ENCODE data around the gene STAG1.
"Not testable (repeated sequence)": the region's sequence is repeated elsewhere in the genome, so short reads cannot be mapped to it uniquely, and the experiment has no call there.

STAG1 gene

GRCh38 chr3:136645915-136646314 is 106.3 kb downstream of the STAG1 start:
- DNase-seq (ENCODE audit: low spot score) = no peak

DNA sequence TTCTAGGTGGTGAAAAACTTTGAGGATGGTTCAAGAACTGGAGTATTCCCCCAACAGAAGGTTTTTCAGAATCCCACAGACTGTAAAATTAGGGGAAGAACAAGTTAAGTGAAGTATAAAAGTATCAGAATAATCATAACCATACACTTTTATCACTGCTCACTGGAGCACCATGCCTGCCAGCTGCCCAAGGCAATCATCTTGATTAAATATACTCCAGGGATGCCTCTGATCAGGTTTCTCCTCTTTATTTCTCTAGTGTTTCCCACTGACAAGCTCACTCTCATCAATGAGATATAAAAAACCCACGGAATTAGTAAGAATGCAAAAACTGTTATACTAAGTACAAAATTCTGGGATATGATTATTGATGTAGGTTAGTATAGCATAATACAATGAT is 108.0 kb downstream of the STAG1 start:
- DNase-seq (ENCODE audit: low spot score) = no peak

DNA sequence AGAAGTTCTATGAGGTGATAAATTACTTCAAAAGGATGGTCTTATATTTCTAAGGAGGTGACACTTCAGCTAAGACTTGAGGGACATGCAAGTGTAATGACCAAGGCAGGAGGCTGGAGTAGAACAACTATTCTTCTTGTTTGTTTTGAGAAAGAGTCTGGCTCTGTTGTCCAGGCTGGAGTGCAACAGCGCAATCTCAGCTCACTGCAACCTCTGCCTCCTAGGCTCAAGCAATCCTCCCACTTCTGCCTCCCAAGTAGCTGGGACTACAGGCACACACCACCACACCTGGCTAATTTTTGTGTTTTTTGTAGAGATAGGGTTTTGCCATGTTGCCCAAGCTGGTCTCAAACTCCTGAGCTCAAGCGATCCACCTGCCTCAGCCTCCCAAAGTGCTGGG is 108.8 kb downstream of the STAG1 start:
- DNase-seq (ENCODE audit: low spot score) = not testable (repeated sequence)

GRCh38 chr3:136642711-136643110 is 109.5 kb downstream of the STAG1 start:
- DNase-seq (ENCODE audit: low spot score) = no peak

DNA sequence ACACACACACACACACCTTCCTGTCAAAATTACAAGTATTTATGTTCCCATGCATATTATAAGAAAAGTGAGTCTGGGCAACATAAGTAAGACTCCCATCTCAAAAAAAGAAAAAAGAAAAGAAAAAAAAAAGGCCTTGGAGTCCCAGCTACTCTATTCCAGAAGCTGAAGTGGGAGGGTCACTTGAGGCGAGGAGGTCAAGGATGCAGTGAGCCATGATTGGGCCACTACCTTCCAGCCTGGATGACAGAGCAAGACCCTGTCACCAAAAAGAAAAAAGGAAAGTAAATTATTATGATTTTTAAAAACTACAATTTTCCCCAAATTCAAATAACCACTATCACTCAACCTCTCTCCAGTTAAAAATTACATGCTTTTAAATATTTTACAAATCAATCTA is 113.1 kb downstream of the STAG1 start:
- DNase-seq (ENCODE audit: low spot score) = no peak

DNA sequence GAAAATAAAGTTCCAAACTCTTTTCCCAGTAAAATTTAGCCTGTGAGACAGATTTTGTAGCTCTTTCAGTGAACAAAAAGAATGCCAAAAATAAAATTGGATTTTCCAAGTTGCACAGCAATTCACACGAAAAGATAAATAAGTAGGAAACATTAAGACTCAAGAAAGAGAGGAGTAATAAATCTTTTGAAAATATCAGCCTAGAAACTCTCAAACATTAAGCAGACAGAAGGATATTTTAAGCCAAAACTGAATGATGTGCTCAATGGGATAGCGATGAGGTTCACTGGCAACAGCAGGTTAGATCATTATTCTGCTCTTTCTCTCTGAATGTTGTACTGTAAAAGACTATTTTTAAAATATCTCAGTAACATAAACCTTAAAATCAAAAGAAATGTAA is 115.0 kb downstream of the STAG1 start:
- no peak for DNase-seq (ENCODE audit: low spot score)

DNA sequence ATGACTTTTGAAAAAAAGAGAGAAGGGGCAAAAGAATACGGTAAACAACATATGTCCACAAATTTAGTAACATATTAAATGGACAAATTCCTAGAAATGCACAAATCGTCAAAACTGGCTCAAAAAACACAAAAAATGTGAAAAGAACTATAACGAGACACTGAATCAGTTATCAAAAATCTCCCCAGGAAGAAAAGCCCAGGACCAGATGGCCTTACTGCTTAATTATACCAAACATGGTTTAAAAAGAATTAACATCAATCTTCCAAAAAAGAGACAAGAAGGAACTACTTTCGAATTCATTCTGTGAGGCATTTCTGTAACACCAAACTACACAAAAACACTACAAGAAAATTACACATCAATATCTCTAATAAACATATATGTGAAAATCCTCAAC is 117.4 kb downstream of the STAG1 start:
- DNase-seq (ENCODE audit: low spot score) = no peak

GRCh38 chr3:136632625-136633081 is 119.5 kb downstream of the STAG1 start:
- DNase-seq (ENCODE audit: low spot score) = no peak

- no peak for DNase-seq (ENCODE audit: low spot score)
Observed at GRCh38 chr3:136631424-136631823, 120.8 kb downstream of the STAG1 start.

DNA sequence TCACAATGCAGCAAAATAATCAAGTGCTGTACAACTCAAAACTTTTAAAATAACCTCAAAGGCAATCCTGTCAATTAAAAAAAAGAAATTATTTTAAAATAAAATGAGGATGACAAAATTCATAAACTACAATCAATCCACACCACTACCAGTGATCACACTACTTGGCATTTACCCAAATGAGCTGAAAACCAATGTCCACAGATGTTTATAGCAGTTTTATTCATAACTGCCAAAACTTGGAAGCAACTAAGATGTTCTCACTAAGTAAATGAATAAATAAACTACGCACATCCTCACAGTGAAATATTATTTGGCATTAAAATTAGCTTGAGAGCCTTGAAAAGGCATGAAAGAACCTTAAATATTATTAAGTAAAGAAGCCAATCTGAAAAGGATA is 121.3 kb downstream of the STAG1 start:
- DNase-seq (ENCODE audit: low spot score) = no peak

GRCh38 chr3:136626493-136626892 is 125.7 kb downstream of the STAG1 start:
- DNase-seq (ENCODE audit: low spot score) = no peak

DNA sequence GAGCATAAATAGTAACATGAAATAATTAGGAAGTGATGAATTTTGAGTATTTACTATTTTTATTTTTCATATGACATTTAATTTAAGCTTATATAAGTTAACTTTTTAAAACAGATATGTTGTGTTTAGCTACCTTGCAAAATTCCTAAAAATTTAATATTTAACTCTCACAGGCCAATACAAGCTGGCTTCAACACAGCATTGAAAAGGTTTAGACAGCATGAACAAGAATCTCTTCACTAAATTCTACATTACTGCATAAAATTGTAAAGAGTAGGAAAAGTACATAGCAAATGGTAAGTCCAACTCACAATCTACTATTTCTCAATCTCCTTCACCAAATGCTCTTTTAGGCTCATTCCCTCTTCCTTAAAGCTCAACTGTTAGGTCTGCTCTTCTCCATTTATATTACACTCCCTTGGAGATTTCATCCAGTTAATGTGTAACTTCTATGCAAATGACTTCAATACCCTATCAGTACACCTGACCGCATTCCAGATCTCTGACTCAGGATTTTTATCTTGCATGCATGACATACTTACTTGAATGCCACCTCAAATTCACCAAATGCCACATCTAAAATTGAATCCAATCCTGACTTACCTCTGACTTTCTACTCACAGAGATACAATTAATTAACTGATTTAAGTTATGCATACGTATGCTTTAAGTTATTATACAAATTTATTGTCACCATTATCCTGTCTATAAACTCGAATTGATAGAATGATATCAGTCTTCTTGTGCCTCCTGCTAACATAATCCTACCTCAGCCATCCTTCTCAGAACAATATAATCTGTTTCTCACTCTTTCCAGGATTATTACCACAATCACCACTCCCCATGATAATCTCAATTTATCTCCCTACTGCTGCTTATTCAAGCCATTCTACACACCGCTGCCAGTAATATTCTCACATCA is 127.0 kb downstream of the STAG1 start:
- DNase-seq (ENCODE audit: low spot score) = peak; percentile 49

GRCh38 chr3:136624371-136624770 is 127.8 kb downstream of the STAG1 start:
- DNase-seq (ENCODE audit: low spot score) = no peak

- DNase-seq (ENCODE audit: low spot score) = no peak
Observed at GRCh38 chr3:136621628-136622027, 130.6 kb downstream of the STAG1 start.

GRCh38 chr3:136620436-136620835 is 131.7 kb downstream of the STAG1 start:
- no peak for DNase-seq (ENCODE audit: low spot score)

- DNase-seq (ENCODE audit: low spot score) = not testable (repeated sequence)
Observed at GRCh38 chr3:136617969-136618525, 134.1 kb downstream of the STAG1 start.

GRCh38 chr3:136617198-136617597 is 135.0 kb downstream of the STAG1 start:
- no peak for DNase-seq (ENCODE audit: low spot score)

- DNase-seq (ENCODE audit: low spot score) = no peak
Observed at GRCh38 chr3:136612512-136612911, 139.7 kb downstream of the STAG1 start.

GRCh38 chr3:136606990-136607389 is 145.2 kb downstream of the STAG1 start:
- DNase-seq (ENCODE audit: low spot score) = no peak

DNA sequence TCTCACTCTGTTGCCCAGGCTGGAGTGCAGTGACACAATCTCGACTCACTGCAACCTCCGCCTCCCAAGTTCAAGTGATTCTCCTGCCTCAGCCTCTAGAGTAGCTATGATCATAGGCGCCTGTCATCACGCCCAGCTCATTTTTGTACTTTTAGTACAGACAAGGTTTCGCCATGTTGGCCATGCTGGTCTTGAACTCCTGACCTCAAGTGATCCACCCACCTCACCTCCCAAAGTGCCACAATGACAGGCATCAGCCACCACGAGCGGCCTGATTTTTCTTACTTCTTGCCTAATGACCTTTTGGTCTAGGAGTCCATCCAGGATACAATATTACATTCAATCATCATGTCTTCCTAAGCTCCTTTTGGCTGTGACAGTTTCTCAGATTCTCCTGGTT is 146.0 kb downstream of the STAG1 start:
- not testable (repeated sequence) for DNase-seq (ENCODE audit: low spot score)

GRCh38 chr3:136604961-136605360 is 147.2 kb downstream of the STAG1 start:
- DNase-seq (ENCODE audit: low spot score) = no peak

- DNase-seq (ENCODE audit: low spot score) = no peak
Observed at GRCh38 chr3:136602818-136603217, 149.4 kb downstream of the STAG1 start.

DNA sequence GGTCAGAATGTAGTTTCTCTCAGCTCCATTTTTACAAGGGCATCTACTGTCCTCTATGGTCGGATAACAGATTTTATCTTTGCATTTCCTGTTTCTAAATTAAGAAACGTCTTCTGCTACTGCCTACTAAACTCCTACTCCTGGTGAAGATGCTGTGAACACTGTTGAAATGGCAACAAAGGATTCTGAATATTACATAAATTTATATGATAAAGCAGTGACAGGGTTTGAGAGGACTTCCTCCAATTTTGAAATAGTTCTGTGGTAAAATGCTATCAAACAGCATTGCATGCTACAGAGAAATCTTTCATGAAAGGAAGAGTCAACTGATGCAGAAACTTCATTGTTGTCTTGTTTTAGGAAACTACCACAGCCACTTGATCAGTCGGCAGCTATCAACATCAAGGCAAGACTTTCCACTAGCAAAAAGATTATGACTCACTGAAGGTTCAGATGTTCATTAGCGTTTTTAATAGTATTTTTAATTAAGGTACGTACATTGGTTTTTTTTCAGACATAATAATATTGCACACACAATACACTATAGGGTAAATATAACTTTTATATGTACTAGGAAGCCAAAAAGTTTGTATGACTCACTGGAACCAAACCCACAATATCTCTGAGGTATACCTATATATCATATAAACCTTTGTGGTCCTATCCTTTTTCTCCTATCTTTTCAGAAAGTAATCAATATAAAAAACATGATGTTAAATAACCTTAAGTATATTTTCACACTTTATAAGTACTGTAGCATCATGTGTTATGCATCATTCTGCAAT is 156.1 kb downstream of the STAG1 start:
- no peak for DNase-seq (ENCODE audit: low spot score)
